Heart left ventricle (tissue), 13 donors: Measurements from ENCODE around the gene FOXC1.

Experiments used
- CTCF ChIP-seq, 12 donors: fragments of 200-600 bp; sonication (generic) in 4 of 12; IDR thresholded peaks; one replicate each; pipeline versions ENCODE4 v1.5.0 to v1.8.0; 2018 to 2022; ENCODE audit warnings: antibody characterized with exemption in 12 of 12, mild to moderate bottlenecking in 5 of 12
- POLR2A ChIP-seq, 2 donors: fragments of 450-650 bp; IDR thresholded peaks; one replicate each; pipeline ENCODE4 v1.6.1; 2017; ENCODE audit warnings: antibody characterized with exemption in 2 of 2, mild to moderate bottlenecking in 2 of 2, moderate library complexity in 2 of 2
- donor health status: ischemic (EF 13 %, LVEDD 7.1; RV severe dilation, severe dysfunction).
- donor health status: DM: no; HTN: yes; CAD: no.
- donor health status: DM: no; HTN: no; CAD: no.
- donor health status: ischemic (EF 25% LVEDD 6.9; RV normal size, moderate dysfunction).
- donor health status: ischemic (EF 25% LVEDD 5.7; RV mildly dilated, moderate dysfunction).
- donor health status: ischemic (EF 35%, LVEDD 5.7; RV mildly dilated, moderate dysfunction).
- donor health status: nonischemic (EF 11% LVEDD 7.7; RV severe dilation, severe dysfunction).
- donor health status: DM: yes; HTN: yes; CAD: no.
- donor health status: PGD.
- donor health status: ischemic (EF 29% LVEDD 5.4; RV normal size, mild dysfunction).
- donor health status: nonischemic (EF 23%, LVEDD 6.1; RV moderate dilation, normal function).

- TF ChIP-seq POLR2A (IDR thresholded peaks at IDR 0.05) (no peak), CTCF (IDR thresholded peaks at IDR 0.05) (no peak)
Measured at GRCh38 chr6:1602049-1602713, 7.5 kb upstream of the FOXC1 start.
